ENCODE results near the gene RLBP1.

Gene RLBP1

GRCh38 chr15:89184357-89184756, 37.0 kb downstream of the RLBP1 start:
- in situ Hi-C loops (cut with MboI; ENCODE audit: low sequenced_read_pairs), result loop anchor here (25.0 kb wide), 1 partner anchor 272 kb away; the partner anchor contains the start of gene MFGE8

- in situ Hi-C loops (cut with MboI; ENCODE audit: low sequenced_read_pairs), result loop anchor here (25.0 kb wide), 1 partner anchor 268 kb away; the partner anchor contains the start of gene MFGE8
Measured at GRCh38 chr15:89179966-89180875, 41.2 kb downstream of the RLBP1 start.

- in situ Hi-C loops (cut with MboI; ENCODE audit: low sequenced_read_pairs), result loop anchor here (25.0 kb wide), 1 partner anchor 266 kb away; the partner anchor contains the start of gene MFGE8
Measured at GRCh38 chr15:89178307-89178977, 42.9 kb downstream of the RLBP1 start.

GRCh38 chr15:89177633-89178306, 43.6 kb downstream of the RLBP1 start:
- in situ Hi-C loops (cut with MboI; ENCODE audit: low sequenced_read_pairs), result loop anchor here (25.0 kb wide), 1 partner anchor 265 kb away; the partner anchor contains the start of gene MFGE8

- in situ Hi-C loops (cut with MboI; ENCODE audit: low sequenced_read_pairs), result loop anchor here (25.0 kb wide), 1 partner anchor 265 kb away; the partner anchor contains the start of gene MFGE8
Measured at GRCh38 chr15:89177116-89177515, 44.3 kb downstream of the RLBP1 start.

- in situ Hi-C loops (cut with MboI; ENCODE audit: low sequenced_read_pairs), result loop anchor here (25.0 kb wide), 1 partner anchor 263 kb away; the partner anchor contains the start of gene MFGE8
Measured at GRCh38 chr15:89175617-89176191, 45.7 kb downstream of the RLBP1 start.

GRCh38 chr15:89174476-89174875, 46.9 kb downstream of the RLBP1 start:
- in situ Hi-C loops (cut with MboI; ENCODE audit: low sequenced_read_pairs), result loop anchor here (5.0 kb wide), 1 partner anchor 117 kb away; no protein-coding TSS in a partner anchor

GRCh38 chr15:89172921-89173320, 48.5 kb downstream of the RLBP1 start:
- in situ Hi-C loops (cut with MboI; ENCODE audit: low sequenced_read_pairs), result loop anchor here (5.0 kb wide), 1 partner anchor 116 kb away; no protein-coding TSS in a partner anchor

GRCh38 chr15:89171136-89172072, 50.0 kb downstream of the RLBP1 start:
- in situ Hi-C loops (cut with MboI; ENCODE audit: low sequenced_read_pairs), result loop anchor here (5.0 kb wide), 1 partner anchor 114 kb away; no protein-coding TSS in a partner anchor

GRCh38 chr15:89170364-89170763, 51.0 kb downstream of the RLBP1 start:
- in situ Hi-C loops (cut with MboI; ENCODE audit: low sequenced_read_pairs), result loop anchor here (5.0 kb wide), 1 partner anchor 113 kb away; no protein-coding TSS in a partner anchor

- in situ Hi-C loops (cut with MboI; ENCODE audit: low sequenced_read_pairs), result no loop called here
Measured at GRCh38 chr15:89168316-89168833, 53.0 kb downstream of the RLBP1 start.

- in situ Hi-C loops (cut with MboI; ENCODE audit: low sequenced_read_pairs), result no loop called here
Measured at GRCh38 chr15:89167267-89168176, 53.9 kb downstream of the RLBP1 start.

GRCh38 chr15:89165677-89166076, 55.7 kb downstream of the RLBP1 start:
- in situ Hi-C loops (cut with MboI; ENCODE audit: low sequenced_read_pairs), result no loop called here

- in situ Hi-C loops (cut with MboI; ENCODE audit: low sequenced_read_pairs), result no loop called here
Measured at GRCh38 chr15:89164712-89165211, 56.6 kb downstream of the RLBP1 start.

GRCh38 chr15:89163271-89164055, 57.9 kb downstream of the RLBP1 start:
- in situ Hi-C loops (cut with MboI; ENCODE audit: low sequenced_read_pairs), result no loop called here

- in situ Hi-C loops (cut with MboI; ENCODE audit: low sequenced_read_pairs), result no loop called here
Measured at GRCh38 chr15:89161666-89162065, 59.7 kb downstream of the RLBP1 start.
